Stimulated activated CD4-positive, alpha-beta T cell treated with anti-CD3 and anti-CD28 coated beads, Interleukin-4, amount 100 ng/mL, for 24 hours (primary cell): ENCODE data around the gene SAP30.
A peak's percentile ranks its signal among the peaks of the same experiment; 100 is the strongest.

Experiments used
- DNase-seq: peaks from one replicate; pipeline ENCODE4 v3.0.0-alpha.2; 2020

SAP30 gene

GRCh38 chr4:173367946-173368345 lies 2.8 kb upstream of the SAP30 start:
- DNase-seq: no peak

- peak; percentile 63 for DNase-seq
These were observed 651 bp upstream of the SAP30 start for GRCh38 chr4:173370130-173370476.

GRCh38 chr4:173371292-173372192 lies 788 bp downstream of the SAP30 start:
- DNase-seq: peak; percentile 37

- DNase-seq: no peak
These were observed 3.8 kb downstream of the SAP30 start for GRCh38 chr4:173374588-173374987.

- no peak for DNase-seq
These were observed 9.2 kb downstream of the SAP30 start for GRCh38 chr4:173379929-173380328.

GRCh38 chr4:173380987-173381386 lies 10.2 kb downstream of the SAP30 start:
- DNase-seq: no peak

GRCh38 chr4:173381610-173382009 lies 10.9 kb downstream of the SAP30 start:
- no peak for DNase-seq

- DNase-seq: no peak
These were observed 11.6 kb downstream of the SAP30 start for GRCh38 chr4:173382349-173382748.

GRCh38 chr4:173386751-173387150 lies 16.0 kb downstream of the SAP30 start:
- no peak for DNase-seq

- DNase-seq: no peak
These were observed 20.9 kb downstream of the SAP30 start for GRCh38 chr4:173391701-173392100.

- DNase-seq: no peak
These were observed 26.9 kb downstream of the SAP30 start for GRCh38 chr4:173397604-173398003.

GRCh38 chr4:173398220-173398619 lies 27.5 kb downstream of the SAP30 start:
- DNase-seq: no peak

GRCh38 chr4:173398779-173399415 lies 28.1 kb downstream of the SAP30 start, which contains the start of gene SCRG1:
SCRG1 (minus strand) TSS chr4:173399116; CDS start chr4:173391414, 7,702 bp downstream.
- DNase-seq: no peak

GRCh38 chr4:173401063-173401462 lies 30.3 kb downstream of the SAP30 start:
- no peak for DNase-seq

- DNase-seq: no peak
These were observed 32.3 kb downstream of the SAP30 start for GRCh38 chr4:173403051-173403450.

- no peak for DNase-seq
These were observed 33.6 kb downstream of the SAP30 start for GRCh38 chr4:173404296-173404865.

GRCh38 chr4:173405840-173406606 lies 35.3 kb downstream of the SAP30 start:
- no peak for DNase-seq

- DNase-seq: no peak
These were observed 39.3 kb downstream of the SAP30 start for GRCh38 chr4:173410079-173410478.

GRCh38 chr4:173411106-173411693 lies 40.4 kb downstream of the SAP30 start:
- DNase-seq: no peak

- DNase-seq: no peak
These were observed 42.3 kb downstream of the SAP30 start for GRCh38 chr4:173413036-173413435.

- no peak for DNase-seq
These were observed 43.7 kb downstream of the SAP30 start for GRCh38 chr4:173414456-173414855.

GRCh38 chr4:173415092-173415491 lies 44.3 kb downstream of the SAP30 start:
- no peak for DNase-seq
